ENCODE data around the gene PLCB1. TPM values are rescaled to one million over a fixed set of nuclear protein-coding genes. Genes with fewer than 3 reads are reported as not detected.

Gene PLCB1
- total RNA-seq, 1 donor from 2014 or later, result 10.8 TPM

DNA sequence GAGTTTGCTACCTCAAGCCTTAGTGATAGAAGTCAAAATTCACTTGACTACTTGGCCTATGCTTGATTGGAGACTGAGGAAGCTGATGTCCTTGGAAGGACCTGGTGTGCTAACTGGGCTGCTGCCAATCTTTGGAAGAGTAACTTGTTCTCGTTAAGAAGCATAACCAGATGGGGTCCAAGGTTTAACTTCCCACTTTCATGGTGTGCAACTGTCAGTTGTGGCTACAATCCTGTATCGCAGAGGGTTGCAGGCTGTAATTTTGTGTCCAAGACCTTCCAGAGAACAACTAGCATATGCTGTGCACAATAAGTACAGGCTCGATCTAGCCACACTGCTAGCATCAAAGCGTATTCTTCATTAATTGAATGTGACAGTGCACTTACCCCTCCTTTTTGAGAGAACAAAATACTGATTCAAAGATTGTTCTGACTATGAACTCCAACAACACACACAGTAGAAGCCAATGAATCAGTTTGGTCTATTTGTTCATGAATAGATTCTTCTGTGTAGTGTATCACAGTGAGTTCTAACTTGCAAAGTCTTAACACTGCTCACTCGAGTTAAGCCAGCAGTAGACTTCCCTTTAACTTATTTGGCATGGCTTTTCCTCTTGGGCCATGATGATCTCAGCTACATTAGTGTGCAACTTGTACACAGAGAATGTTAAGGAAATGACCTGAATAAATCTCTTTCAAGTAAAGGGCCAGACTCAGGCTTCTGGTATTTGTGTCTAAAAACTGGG, 15.8 kb upstream of the PLCB1 start:
- DNase-seq (ENCODE audit: low spot score), result no peak
- H3K9me3 Mint-ChIP-seq (ENCODE audit: low read depth), result peaks cover 6% of the 10 kb centered on the region
- H3K27me3 Mint-ChIP-seq (ENCODE audit: low read depth), result peaks cover 9% of the 10 kb centered on the region
- no peaks in the 10 kb centered on the region for H3K4me1 Mint-ChIP-seq (ENCODE audit: low read depth)
- TF ChIP-seq, protein P1, sequence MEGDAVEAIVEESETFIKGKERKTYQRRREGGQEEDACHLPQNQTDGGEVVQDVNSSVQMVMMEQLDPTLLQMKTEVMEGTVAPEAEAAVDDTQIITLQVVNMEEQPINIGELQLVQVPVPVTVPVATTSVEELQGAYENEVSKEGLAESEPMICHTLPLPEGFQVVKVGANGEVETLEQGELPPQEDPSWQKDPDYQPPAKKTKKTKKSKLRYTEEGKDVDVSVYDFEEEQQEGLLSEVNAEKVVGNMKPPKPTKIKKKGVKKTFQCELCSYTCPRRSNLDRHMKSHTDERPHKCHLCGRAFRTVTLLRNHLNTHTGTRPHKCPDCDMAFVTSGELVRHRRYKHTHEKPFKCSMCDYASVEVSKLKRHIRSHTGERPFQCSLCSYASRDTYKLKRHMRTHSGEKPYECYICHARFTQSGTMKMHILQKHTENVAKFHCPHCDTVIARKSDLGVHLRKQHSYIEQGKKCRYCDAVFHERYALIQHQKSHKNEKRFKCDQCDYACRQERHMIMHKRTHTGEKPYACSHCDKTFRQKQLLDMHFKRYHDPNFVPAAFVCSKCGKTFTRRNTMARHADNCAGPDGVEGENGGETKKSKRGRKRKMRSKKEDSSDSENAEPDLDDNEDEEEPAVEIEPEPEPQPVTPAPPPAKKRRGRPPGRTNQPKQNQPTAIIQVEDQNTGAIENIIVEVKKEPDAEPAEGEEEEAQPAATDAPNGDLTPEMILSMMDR (IDR thresholded peaks at IDR 0.05), result no peak
- no peaks in the 10 kb centered on the region for H3K36me3 Mint-ChIP-seq (ENCODE audit: low read depth)
- H3K4me3 Mint-ChIP-seq (ENCODE audit: unreplicated experiment), result no peak overlapping the region
- no peak overlapping the region for H3K27ac Mint-ChIP-seq (ENCODE audit: unreplicated experiment)

DNA sequence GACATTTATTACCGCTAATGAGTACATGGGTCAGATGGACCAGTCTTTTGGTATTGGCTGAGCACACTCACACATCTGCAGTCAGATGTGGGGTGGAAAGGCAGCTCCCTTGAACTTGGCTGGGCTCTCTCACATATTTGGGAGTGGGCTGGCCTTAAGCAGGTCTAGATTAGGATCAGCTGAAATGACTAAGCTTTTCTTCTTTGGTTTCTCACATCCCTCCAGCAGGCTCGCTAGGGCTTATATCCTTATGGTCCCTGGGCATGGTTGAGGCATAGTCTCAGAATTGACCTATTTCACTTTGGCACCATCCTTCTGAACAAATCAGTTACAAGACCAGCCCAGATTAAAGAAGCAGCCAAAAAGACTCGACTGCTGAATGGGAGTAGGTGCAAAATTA, 14.4 kb upstream of the PLCB1 start:
- DNase-seq (ENCODE audit: low spot score), result no peak
- Mint-ChIP-seq H3K4me3 (ENCODE audit: unreplicated experiment) (no peak overlapping the region), H3K4me1 (ENCODE audit: low read depth) (no peaks in the 10 kb centered on the region), H3K27me3 (ENCODE audit: low read depth) (peaks cover 9% of the 10 kb centered on the region), H3K9me3 (ENCODE audit: low read depth) (peaks cover 6% of the 10 kb centered on the region), H3K36me3 (ENCODE audit: low read depth) (no peaks in the 10 kb centered on the region), H3K27ac (ENCODE audit: unreplicated experiment) (no peak overlapping the region)
- TF ChIP-seq, protein P1 (IDR thresholded peaks at IDR 0.05), result no peak

DNA sequence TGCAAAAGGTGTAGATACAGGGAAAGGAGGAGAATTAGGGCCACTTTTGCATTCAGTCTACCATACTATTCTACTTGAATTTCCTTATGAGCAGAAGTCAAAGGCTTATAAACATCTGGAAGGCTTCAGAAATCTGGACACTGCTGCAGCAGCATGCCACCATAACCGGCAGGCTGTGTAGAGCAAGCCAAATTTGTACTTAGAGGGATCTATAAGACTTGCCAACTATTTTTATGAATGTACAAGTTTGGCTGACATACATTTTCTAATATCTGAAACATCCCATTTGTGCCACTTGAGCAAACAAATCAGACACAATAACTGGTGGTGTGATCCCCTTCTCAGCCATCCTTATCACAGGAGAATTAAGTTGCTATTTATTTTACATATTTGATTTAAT, 14.0 kb upstream of the PLCB1 start:
- H3K4me1 Mint-ChIP-seq (ENCODE audit: low read depth), result no peaks in the 10 kb centered on the region
- H3K27ac Mint-ChIP-seq (ENCODE audit: unreplicated experiment), result no peak overlapping the region
- TF ChIP-seq, protein P1 (IDR thresholded peaks at IDR 0.05), result no peak
- H3K4me3 Mint-ChIP-seq (ENCODE audit: unreplicated experiment), result no peak overlapping the region
- no peaks in the 10 kb centered on the region for H3K36me3 Mint-ChIP-seq (ENCODE audit: low read depth)
- H3K27me3 Mint-ChIP-seq (ENCODE audit: low read depth), result peaks cover 9% of the 10 kb centered on the region
- no peak for DNase-seq (ENCODE audit: low spot score)
- H3K9me3 Mint-ChIP-seq (ENCODE audit: low read depth), result peaks cover 2% of the 10 kb centered on the region

DNA sequence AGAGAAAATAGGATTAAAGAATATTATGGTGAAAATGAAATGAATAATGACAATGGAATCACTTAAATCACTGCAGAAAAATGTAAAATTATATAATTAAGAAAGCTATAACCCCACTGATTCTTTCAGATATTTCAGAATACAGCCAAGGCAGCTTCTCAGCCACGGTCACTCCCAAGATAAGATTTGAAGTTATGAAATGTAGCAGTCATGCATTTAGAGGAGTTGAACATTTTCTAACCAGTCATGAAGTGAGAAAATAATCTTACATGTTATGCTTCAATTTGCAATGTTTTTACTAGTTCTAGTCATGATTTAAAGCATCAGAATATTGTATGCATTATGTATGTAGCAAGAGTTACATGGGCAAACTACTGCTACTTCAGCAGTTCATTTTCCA, 13.3 kb upstream of the PLCB1 start:
- no peaks in the 10 kb centered on the region for H3K9me3 Mint-ChIP-seq (ENCODE audit: low read depth)
- peaks cover 9% of the 10 kb centered on the region for H3K27me3 Mint-ChIP-seq (ENCODE audit: low read depth)
- no peaks in the 10 kb centered on the region for H3K36me3 Mint-ChIP-seq (ENCODE audit: low read depth)
- H3K27ac Mint-ChIP-seq (ENCODE audit: unreplicated experiment), result no peak overlapping the region
- H3K4me1 Mint-ChIP-seq (ENCODE audit: low read depth), result no peaks in the 10 kb centered on the region
- no peak overlapping the region for H3K4me3 Mint-ChIP-seq (ENCODE audit: unreplicated experiment)
- TF ChIP-seq, protein P1 (IDR thresholded peaks at IDR 0.05), result no peak
- DNase-seq (ENCODE audit: low spot score), result no peak

DNA sequence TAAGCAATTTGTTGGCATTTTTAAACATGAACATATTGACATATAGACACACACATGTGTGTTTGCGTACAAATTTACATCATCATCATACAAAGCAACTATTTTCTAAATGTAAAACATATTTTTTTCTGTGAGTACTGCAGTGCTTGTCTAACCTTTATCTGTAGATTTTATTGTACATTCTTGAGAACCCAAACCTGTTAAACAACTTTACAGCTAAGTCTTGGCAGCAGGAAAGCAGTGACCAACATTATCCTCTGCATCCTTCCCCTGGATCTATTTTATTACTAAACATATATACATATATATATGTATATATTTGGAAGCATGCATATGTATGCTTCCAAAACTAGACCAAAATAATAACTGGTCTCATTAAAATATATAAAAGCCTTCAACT, 10.4 kb upstream of the PLCB1 start:
- no peak for DNase-seq (ENCODE audit: low spot score)
- Mint-ChIP-seq H3K9me3 (ENCODE audit: low read depth) (no peaks in the 10 kb centered on the region), H3K4me1 (ENCODE audit: low read depth) (no peaks in the 10 kb centered on the region), H3K27me3 (ENCODE audit: low read depth) (peaks cover 16% of the 10 kb centered on the region), H3K27ac (ENCODE audit: unreplicated experiment) (no peak overlapping the region), H3K36me3 (ENCODE audit: low read depth) (no peaks in the 10 kb centered on the region), H3K4me3 (ENCODE audit: unreplicated experiment) (no peak overlapping the region)
- TF ChIP-seq, protein P1 (IDR thresholded peaks at IDR 0.05), result no peak

Measured in chondrocyte (in vitro differentiated cells).